GM12878 (cell line): ENCODE data around the gene SLC6A17. TPM values are rescaled to one million over a fixed set of nuclear protein-coding genes. Genes with fewer than 3 reads are reported as not detected.

Source experiments
- ATAC-seq: fragments of 200-7000 bp; cut with Tn5 transposase; 3 replicates; pipeline ENCODE4 v1.9.1; 2020; ENCODE audit warnings: mild to moderate bottlenecking, moderate library complexity
- BruUV-seq: library from RNA; stranded (reverse); fragments of 400-500 nt; replicated peaks from 2 replicates; lab custom pipeline; 2021; lab: Mats Ljungman, UMichigan
- CTCF ChIA-PET: fragments of 300-600 bp; sonication (Branson Sonifier 250); formaldehyde crosslinking; extraction: SDS; loops from one replicate; lab custom pipeline; 2021; ENCODE audit warnings: inconsistent platforms; lab: Yijun Ruan, JAX
- POLR2A ChIA-PET: fragments of 350-600 bp; formaldehyde crosslinking; extraction: SDS; loops from one replicate; lab custom pipeline; 2021; ENCODE audit warnings: inconsistent platforms; lab: Charles Lee
- RAD21 ChIA-PET: fragments of 300-600 bp; sonication (Branson Sonifier 250); formaldehyde crosslinking; loops from one replicate; lab custom pipeline; 2023; ENCODE audit warnings: antibody characterized with exemption; ENCODE audit not compliant: unreplicated experiment; lab: Charles Lee
- SMC1A ChIA-PET: fragments of 300-600 bp; sonication (Branson Sonifier 250); formaldehyde crosslinking; loops from one replicate; lab custom pipeline; 2023; ENCODE audit not compliant: unreplicated experiment, uncharacterized antibody; lab: Charles Lee
- DNase-seq: peaks from one replicate; pipeline ENCODE4 v3.0.0-alpha.2; 2011; ENCODE audit warnings: low read depth, low spot score
- FAIRE-seq: peaks from 3 replicates; lab custom pipeline; 2011; peaks lifted over from hg19 to GRCh38; lab: Jason Lieb, UNC
- H2AFZ ChIP-seq: 2 replicates; pipeline ENCODE4 v1.6.0; 2011; ENCODE audit warnings: low read depth, low read length, control low read depth; ENCODE audit not compliant: control insufficient read depth
- H3K27ac ChIP-seq: 2 replicates; pipeline ENCODE4 v1.5.1; 2011; ENCODE audit warnings: control low read depth; ENCODE audit not compliant: control insufficient read depth, insufficient read depth
- H3K27me3 ChIP-seq, 2 experiments: replicated peaks in 1 of 2; 2 replicates each; pipeline versions ENCODE4 v1.6.0 to v1.6.1; 2011; ENCODE audit warnings: low read length in 1 of 2; ENCODE audit not compliant: control insufficient read depth in 2 of 2, insufficient read depth in 2 of 2
- H3K36me3 ChIP-seq, 2 experiments: 2 replicates each; pipeline ENCODE4 v1.5.1; 2011; ENCODE audit warnings: low read length in 1 of 2; ENCODE audit not compliant: control insufficient read depth in 2 of 2, insufficient read depth in 2 of 2
- H3K4me1 ChIP-seq: 2 replicates; pipeline ENCODE4 v1.6.1; 2011; ENCODE audit warnings: mild to moderate bottlenecking, low read length, moderate library complexity, mixed read lengths; ENCODE audit not compliant: control insufficient read depth, insufficient read depth
- H3K4me2 ChIP-seq: 2 replicates; pipeline ENCODE4 v1.6.0; 2011; ENCODE audit warnings: control low read depth; ENCODE audit not compliant: control insufficient read depth, insufficient read depth
- H3K4me3 ChIP-seq: fragments of 200-600 bp; sonication (generic); 2 replicates; pipeline ENCODE4 v1.5.1; 2016
- H3K79me2 ChIP-seq: 2 replicates; pipeline ENCODE4 v1.6.0; 2011; ENCODE audit warnings: low read length; ENCODE audit not compliant: control insufficient read depth, insufficient read depth
- H3K9ac ChIP-seq: 2 replicates; pipeline ENCODE4 v1.8.0; 2011; ENCODE audit warnings: low read length, control low read depth, mixed read lengths; ENCODE audit not compliant: control insufficient read depth, insufficient read depth
- H3K9me3 ChIP-seq: replicated peaks from 3 replicates; pipeline ENCODE4 v1.5.1; 2011; ENCODE audit warnings: mild to moderate bottlenecking, low read length; ENCODE audit not compliant: control insufficient read depth, insufficient read depth
- H4K20me1 ChIP-seq: 2 replicates; pipeline ENCODE4 v1.6.0; 2011; ENCODE audit not compliant: control insufficient read depth, insufficient read depth
- EP300 ChIP-seq, 2 experiments: fragments of 150-350 bp in 1 of 2; IDR thresholded peaks; 2 replicates each; pipeline ENCODE4 v1.6.1; 2011 to 2012; ENCODE audit warnings: low read depth in 2 of 2, low read length in 2 of 2, borderline replicate concordance in 1 of 2, improper control_type of control experiment in 1 of 2, inconsistent platforms in 1 of 2; ENCODE audit not compliant: control insufficient read depth in 1 of 2
- FOXM1 ChIP-seq: IDR thresholded peaks from 2 replicates; pipeline ENCODE4 v1.6.1; 2012; ENCODE audit warnings: low read depth, mild to moderate bottlenecking, inconsistent platforms, low read length, moderate library complexity
- HDGF ChIP-seq: fragments of 450-650 bp; IDR thresholded peaks from 2 replicates; pipeline ENCODE4 v1.6.1; 2016; ENCODE audit warnings: antibody characterized with exemption
- JUND ChIP-seq: IDR thresholded peaks from 2 replicates; pipeline ENCODE4 v1.6.1; 2012; ENCODE audit warnings: low read depth, mild to moderate bottlenecking, low read length, improper control_type of control experiment, moderate library complexity
- KDM1A ChIP-seq: fragments of 200-600 bp; sonication (generic); IDR thresholded peaks from 2 replicates; pipeline ENCODE4 v1.6.1; 2016; ENCODE audit warnings: borderline replicate concordance
- KLF5 ChIP-seq: fragments of 450-650 bp; IDR thresholded peaks from 2 replicates; pipeline ENCODE4 v1.6.1; 2014; ENCODE audit warnings: mild to moderate bottlenecking; ENCODE audit not compliant: partially characterized antibody
- NR2C1 ChIP-seq: fragments of 450-650 bp; IDR thresholded peaks from 2 replicates; pipeline ENCODE4 v1.6.1; 2017; ENCODE audit warnings: antibody characterized with exemption, mild to moderate bottlenecking, moderate library complexity
- NR2F1 ChIP-seq: fragments of 450-650 bp; conservative IDR thresholded peaks from 2 replicates; pipeline ENCODE4 v1.6.1; 2017; ENCODE audit warnings: mild to moderate bottlenecking
- PAX5 ChIP-seq: IDR thresholded peaks from 2 replicates; pipeline ENCODE4 v1.6.1; 2011; ENCODE audit warnings: low read depth, low read length, borderline replicate concordance
- PAX8 ChIP-seq: fragments of 450-650 bp; IDR thresholded peaks from 2 replicates; pipeline ENCODE4 v1.6.1; 2017; ENCODE audit warnings: mild to moderate bottlenecking, moderate library complexity
- POLR2A ChIP-seq: IDR thresholded peaks from 2 replicates; pipeline ENCODE4 v1.6.1; 2011; ENCODE audit warnings: low read depth, mild to moderate bottlenecking, low read length
- RBBP5 ChIP-seq: fragments of 200-600 bp; sonication (generic); conservative IDR thresholded peaks from 2 replicates; pipeline ENCODE4 v1.6.1; 2016
- SPI1 ChIP-seq: IDR thresholded peaks from 2 replicates; pipeline ENCODE4 v1.6.1; 2011; ENCODE audit warnings: low read depth, mild to moderate bottlenecking, low read length, moderate library complexity, borderline replicate concordance; ENCODE audit not compliant: insufficient read depth
- STAT1 ChIP-seq: fragments of 450-650 bp; conservative IDR thresholded peaks from 2 replicates; pipeline ENCODE4 v1.6.1; 2014; ENCODE audit warnings: antibody characterized with exemption, mild to moderate bottlenecking
- YY1 ChIP-seq: IDR thresholded peaks from 2 replicates; pipeline ENCODE4 v1.6.1; 2011; ENCODE audit warnings: low read depth, mild to moderate bottlenecking, low read length
- WGBS: methylation state at CpG from one replicate; pipeline ENCODE4 v1.1.6; 2016; ENCODE audit warnings: low lambda C conversion rate; ENCODE audit not compliant: insufficient replicate concordance, insufficient coverage; ENCODE audit errors: missing lambda C conversion rate; 5-methylcytosine and 5-hydroxymethylcytosine counted together
- in situ Hi-C: fragments of 300-500 bp; cut with MboI; formaldehyde crosslinking; loops from 9 replicates; pipeline ENCODE4 v1.14.3; 2018; ENCODE audit warnings: mixed read lengths
- intact Hi-C: fragments of 100-400 bp; cut with micrococcal nuclease; formaldehyde crosslinking; loops from one replicate; pipeline ENCODE4 v1.14.2; 2022; ENCODE audit not compliant: unreplicated experiment
- polyA plus RNA-seq, 11 experiments: library from polyadenylated mRNA; depleted of rRNA in 4 of 11; unstranded in 6 of 11; stranded (reverse) in 5 of 11; fragments of >200 nt; fragmentation: Nextera tagmentation in 4 of 11; fragmentation: Illumina TruSeq in 1 of 11; extraction: Ambion mirVana in 4 of 11; extraction: Trizol in 1 of 11; gene quantifications; 1 replicate in 1 of 11; 2 replicates in 10 of 11; pipeline versions ENCODE4 v1.2.1 to v1.2.3, GENCODE V29; 2011 to 2016; ENCODE audit warnings: inconsistent platforms in 2 of 11, missing spikeins in 2 of 11, low read depth in 1 of 11
- total RNA-seq, 4 experiments: library from RNA; depleted of rRNA in 3 of 4; stranded (reverse); fragments of >200 nt in 3 of 4; fragmentation: Illumina TruSeq in 1 of 4; extraction: Trizol in 1 of 4; gene quantifications; 2 replicates each; pipeline versions ENCODE4 v1.2.1 to v1.2.3, GENCODE V29; 2013 to 2021
- TF ChIP-seq, protein P1 (sequence below): IDR thresholded peaks from 2 replicates; pipeline ENCODE4 v1.6.1; 2012; ENCODE audit warnings: low read length, inconsistent platforms

Gene SLC6A17
- total and polyA plus RNA-seq, 10 of the 15 experiments (the other 5 are each of a cell fraction or from before 2014, with no cell fraction given), result not detected

DNA sequence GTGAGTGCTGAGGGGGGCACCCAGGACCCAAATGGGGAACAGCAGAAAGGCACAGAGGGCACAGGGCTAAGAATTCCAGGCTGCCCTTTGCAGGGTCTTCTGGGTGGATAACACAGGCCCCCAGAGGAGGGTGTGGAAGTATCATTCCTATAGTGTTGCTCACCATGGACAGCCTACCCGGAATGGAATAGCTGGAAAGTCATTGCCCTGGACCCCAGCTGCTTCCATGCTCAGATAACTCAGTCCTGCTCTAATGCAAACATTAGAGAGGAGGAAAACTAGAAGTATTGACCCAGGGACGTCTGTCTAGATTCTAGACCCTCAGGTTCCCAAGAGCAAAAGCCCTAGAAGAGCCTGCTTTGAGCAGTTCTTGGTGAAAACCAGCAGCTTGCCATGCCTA is 24.7 kb downstream of the SLC6A17 start:
- CTCF ChIA-PET, result interaction anchor here (1.0 to 1.1 kb wide), 3 partner anchors 22 to 321 kb away, joined by 3 to 4 read pairs (median 3); no protein-coding TSS in a partner anchor
- SMC1A ChIA-PET, result no interaction called here
- Histone ChIP-seq H3K9ac (no peak overlapping the region), H2AFZ (no peak overlapping the region), H3K9me3 (no peaks in the 10 kb centered on the region), H3K4me2 (no peak overlapping the region), H4K20me1 (no peaks in the 10 kb centered on the region), H3K79me2 (no peaks in the 10 kb centered on the region), H3K4me3 (no peak overlapping the region), H3K27ac (no peak overlapping the region), H3K27me3 (peaks cover 0 to 2% of the 10 kb centered on the region in 2 experiments; a peak in 3 of 4 replicates), H3K36me3 (no peaks in the 10 kb centered on the region), H3K4me1 (no peaks in the 10 kb centered on the region)
- TF ChIP-seq NR2F1 (no peak), SPI1 (no peak)
- POLR2A ChIA-PET, result interaction anchor here (0.5 kb wide), 1 partner anchor 1324 kb away, joined by 4 read pairs; no protein-coding TSS in a partner anchor
- DNase-seq (no peak), FAIRE-seq (no peak), ATAC-seq (no peak)
- RAD21 ChIA-PET, result no interaction called here
- intact Hi-C loops, result no loop called here
- in situ Hi-C loops, result no loop called here
- 2% methylated on average over 2 of the region's 2 CpGs for WGBS
- no TSS peak for BruUV-seq

- intact Hi-C loops (no loop called here), in situ Hi-C loops (no loop called here)
- DNase-seq (no peak), FAIRE-seq (no peak), ATAC-seq (no peak)
- POLR2A ChIA-PET, result no interaction called here
- no peak overlapping the region for H3K27ac ChIP-seq
- no peak overlapping the region for H3K4me3 ChIP-seq
- no peaks in the 10 kb centered on the region for H3K4me1 ChIP-seq
- RAD21 ChIA-PET, result no interaction called here
- BruUV-seq, result no TSS peak
- H2AFZ ChIP-seq, result no peak overlapping the region
- SMC1A ChIA-PET, result interaction anchor here (1.2 kb wide), 1 partner anchor 193 kb away, joined by 3 read pairs; no protein-coding TSS in a partner anchor
- H3K9me3 ChIP-seq, result no peaks in the 10 kb centered on the region
- no peaks in the 10 kb centered on the region for H4K20me1 ChIP-seq
- H3K79me2 ChIP-seq, result no peaks in the 10 kb centered on the region
- no peak for TF ChIP-seq PAX8
- no peak for TF ChIP-seq EP300 (IDR thresholded peaks at IDR 0.05; ENCODE audit: borderline replicate concordance in 1 of 2, control insufficient read depth in 1 of 2, low read depth in 2 of 2, low read length in 2 of 2)
- TF ChIP-seq FOXM1, result no peak
- no peak for TF ChIP-seq POLR2A
- no peak for TF ChIP-seq JUND
- no peak for TF ChIP-seq STAT1
- TF ChIP-seq PAX5, result no peak
- no peak for TF ChIP-seq KLF5
- no peak for TF ChIP-seq RBBP5
- TF ChIP-seq, protein P1, sequence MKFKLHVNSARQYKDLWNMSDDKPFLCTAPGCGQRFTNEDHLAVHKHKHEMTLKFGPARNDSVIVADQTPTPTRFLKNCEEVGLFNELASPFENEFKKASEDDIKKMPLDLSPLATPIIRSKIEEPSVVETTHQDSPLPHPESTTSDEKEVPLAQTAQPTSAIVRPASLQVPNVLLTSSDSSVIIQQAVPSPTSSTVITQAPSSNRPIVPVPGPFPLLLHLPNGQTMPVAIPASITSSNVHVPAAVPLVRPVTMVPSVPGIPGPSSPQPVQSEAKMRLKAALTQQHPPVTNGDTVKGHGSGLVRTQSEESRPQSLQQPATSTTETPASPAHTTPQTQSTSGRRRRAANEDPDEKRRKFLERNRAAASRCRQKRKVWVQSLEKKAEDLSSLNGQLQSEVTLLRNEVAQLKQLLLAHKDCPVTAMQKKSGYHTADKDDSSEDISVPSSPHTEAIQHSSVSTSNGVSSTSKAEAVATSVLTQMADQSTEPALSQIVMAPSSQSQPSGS, result no peak
- no peak for TF ChIP-seq HDGF
- TF ChIP-seq NR2C1, result no peak
- no peak for TF ChIP-seq KDM1A
- no peak for TF ChIP-seq YY1
- H3K9ac ChIP-seq, result no peak overlapping the region
- WGBS, result 17% methylated on average over 9 of the region's 9 CpGs
- H3K4me2 ChIP-seq, result no peak overlapping the region
- CTCF ChIA-PET, result no interaction called here
- no peaks in the 10 kb centered on the region for H3K36me3 ChIP-seq
- H3K27me3 ChIP-seq, result peaks cover 0 to 2% of the 10 kb centered on the region in 2 experiments; a peak in 3 of 4 replicates
Observed at GRCh38 chr1:110176299-110176956, 26.1 kb downstream of the SLC6A17 start.
